HepG2 (cell line): ENCODE measurements around the gene TUBGCP3. TPM values are rescaled to one million over a fixed set of nuclear protein-coding genes. Genes with fewer than 3 reads are reported as not detected.
A peak's percentile ranks its signal among the peaks of the same experiment; 100 is the strongest.

Source experiments
- ATAC-seq: fragments of 200-7000 bp; cut with Tn5 transposase; 3 replicates; pipeline ENCODE4 v1.9.1; 2020; ENCODE audit warnings: mild to moderate bottlenecking, moderate library complexity
- BruUV-seq: library from RNA; stranded (reverse); fragments of 400-500 nt; replicated peaks from 2 replicates; lab custom pipeline; 2021; lab: Mats Ljungman, UMichigan
- CTCF ChIA-PET: fragments of 300-600 bp; formaldehyde crosslinking; extraction: SDS; loops from one replicate; lab custom pipeline; 2021; ENCODE audit warnings: low total read pairs, inconsistent platforms, low intra/inter-chr PET ratio; lab: Yijun Ruan, JAX
- POLR2A ChIA-PET: fragments of 350-600 bp; sonication (Branson Sonifier 250); formaldehyde crosslinking; loops from one replicate; lab custom pipeline; 2020; ENCODE audit warnings: antibody characterized with exemption, inconsistent platforms; lab: Yijun Ruan, JAX
- DNase-seq: peaks from one replicate; pipeline ENCODE4 v3.0.0-alpha.2; 2015; ENCODE audit warnings: low spot score
- FAIRE-seq: peaks from 3 replicates; lab custom pipeline; 2011; peaks lifted over from hg19 to GRCh38; lab: Jason Lieb, UNC
- H2AFZ ChIP-seq: one replicate; pipeline ENCODE4 v1.6.1; 2011; ENCODE audit warnings: low read length, inconsistent platforms
- H3K27ac ChIP-seq: fragments of 300-600 bp; 3 replicates; pipeline ENCODE4 v1.8.0; 2011; ENCODE audit warnings: mixed run types, mild to moderate bottlenecking, mixed read lengths, low read length, inconsistent platforms; ENCODE audit not compliant: insufficient read depth; ENCODE audit errors: extremely low read length
- H3K27me3 ChIP-seq, 2 experiments: fragments of 200-600 bp in 1 of 2; 2 replicates in 1 of 2; 3 replicates in 1 of 2; pipeline versions ENCODE4 v1.6.0 to v1.8.0; 2011; ENCODE audit warnings: low read length in 2 of 2, mild to moderate bottlenecking in 2 of 2, moderate library complexity in 2 of 2, inconsistent platforms in 1 of 2; ENCODE audit not compliant: insufficient read depth in 2 of 2, control insufficient read depth in 1 of 2
- H3K36me3 ChIP-seq, 2 experiments: fragments of 200-600 bp in 1 of 2; replicated peaks in 1 of 2; 2 replicates in 1 of 2; 3 replicates in 1 of 2; pipeline versions ENCODE4 v1.5.1 to v1.8.0; 2011; ENCODE audit warnings: low read length in 2 of 2, inconsistent platforms in 1 of 2; ENCODE audit not compliant: insufficient read depth in 2 of 2, control insufficient read depth in 1 of 2
- H3K4me1 ChIP-seq: 2 replicates; pipeline ENCODE4 v1.5.1; 2012; ENCODE audit warnings: low read length, inconsistent platforms; ENCODE audit not compliant: insufficient read depth
- H3K4me2 ChIP-seq: 2 replicates; pipeline ENCODE4 v1.6.0; 2011; ENCODE audit warnings: low read depth, low read length, inconsistent platforms
- H3K4me3 ChIP-seq, 3 experiments: fragments of 200-600 bp in 1 of 3; sonication (generic), shearing (Covaris generic) in 1 of 3; replicated peaks in 1 of 3; 2 replicates each; pipeline ENCODE4 v1.5.1; 2011 to 2016; ENCODE audit warnings: low read length in 3 of 3, inconsistent platforms in 2 of 3, low read depth in 2 of 3, mild to moderate bottlenecking in 2 of 3, control low read depth in 1 of 3, mixed read lengths in 1 of 3; ENCODE audit not compliant: insufficient read depth in 1 of 3
- H3K79me2 ChIP-seq: one replicate; pipeline ENCODE4 v1.6.1; 2011; ENCODE audit warnings: low read length, inconsistent platforms; ENCODE audit not compliant: insufficient read depth
- H3K9ac ChIP-seq: 2 replicates; pipeline ENCODE4 v1.6.0; 2011; ENCODE audit warnings: mild to moderate bottlenecking, low read depth, low read length, inconsistent platforms; ENCODE audit not compliant: insufficient read depth
- H3K9me3 ChIP-seq: 2 replicates; pipeline ENCODE4 v1.5.1; 2012; ENCODE audit warnings: mild to moderate bottlenecking, low read length
- H4K20me1 ChIP-seq: 2 replicates; pipeline ENCODE4 v1.6.0; 2011; ENCODE audit warnings: inconsistent platforms, mild to moderate bottlenecking, low read length, moderate library complexity; ENCODE audit not compliant: insufficient read depth
- HCFC1 ChIP-seq: fragments of 150-350 bp; IDR thresholded peaks from 2 replicates; pipeline ENCODE4 v1.6.1; 2014; ENCODE audit warnings: low read depth, low read length
- JUND ChIP-seq: sonication (generic); formaldehyde crosslinking; IDR thresholded peaks from 2 replicates; pipeline ENCODE4 v1.8.0; 2022; ENCODE audit warnings: mild to moderate bottlenecking, missing genetic modification reagents
- KDM4B ChIP-seq: sonication (generic); formaldehyde crosslinking; IDR thresholded peaks from 2 replicates; pipeline ENCODE4 v1.4.0; 2020; ENCODE audit warnings: missing genetic modification reagents
- KLF15 ChIP-seq: sonication (generic); formaldehyde crosslinking; IDR thresholded peaks from 2 replicates; pipeline ENCODE4 v1.8.1; 2023; ENCODE audit warnings: borderline replicate concordance, mild to moderate bottlenecking, inconsistent platforms, missing genetic modification reagents, mixed read lengths
- MZF1 ChIP-seq: sonication (generic); formaldehyde crosslinking; IDR thresholded peaks from 2 replicates; pipeline ENCODE4 v1.8.1; 2023; ENCODE audit warnings: mild to moderate bottlenecking, missing genetic modification reagents, borderline replicate concordance
- NFIC ChIP-seq: IDR thresholded peaks from 2 replicates; pipeline ENCODE4 v1.6.1; 2012; ENCODE audit warnings: mild to moderate bottlenecking, low read length, inconsistent platforms
- NFYC ChIP-seq: IDR thresholded peaks from 2 replicates; pipeline ENCODE4 v1.6.1; 2016; ENCODE audit warnings: missing genetic modification reagents, missing compliant biosample characterization
- SIX1 ChIP-seq: sonication (generic); formaldehyde crosslinking; IDR thresholded peaks from 2 replicates; pipeline ENCODE4 v1.4.0; 2020; ENCODE audit warnings: missing genetic modification reagents, borderline replicate concordance
- TSC22D2 ChIP-seq: sonication (generic); formaldehyde crosslinking; IDR thresholded peaks from 2 replicates; pipeline ENCODE4 v1.5.1; 2020; ENCODE audit warnings: missing genetic modification reagents, mild to moderate bottlenecking, borderline replicate concordance
- ZNF205 ChIP-seq: IDR thresholded peaks from 2 replicates; pipeline ENCODE4 v1.6.1; 2018; ENCODE audit warnings: missing biosample characterization, missing genetic modification reagents
- ZNF720 ChIP-seq: sonication (generic); formaldehyde crosslinking; IDR thresholded peaks from 2 replicates; pipeline ENCODE4 v1.4.0; 2020; ENCODE audit warnings: missing genetic modification reagents
- WGBS: methylation state at CpG from one replicate; pipeline ENCODE4 v1.1.6; 2017; ENCODE audit warnings: low lambda C conversion rate; 5-methylcytosine and 5-hydroxymethylcytosine counted together
- in situ Hi-C: cut with HindIII; loops from 2 replicates; pipeline ENCODE4 v1.10.0; 2017; ENCODE audit warnings: low pct_unique_long_range_greater_than_20kb; ENCODE audit not compliant: extremely low pct_ligation_motif_present
- intact Hi-C: fragments of 100-400 bp; cut with micrococcal nuclease; formaldehyde crosslinking; loops from one replicate; pipeline ENCODE4 v1.10.0; 2022; ENCODE audit not compliant: unreplicated experiment
- polyA plus RNA-seq, 8 experiments: library from polyadenylated mRNA; depleted of rRNA in 3 of 8; stranded (reverse) in 7 of 8; unstranded in 1 of 8; fragments of >200 nt; fragmentation: Illumina TruSeq in 4 of 8; extraction: Trizol in 4 of 8; gene quantifications; 2 replicates each; pipeline versions ENCODE4 v1.2.1 to v1.2.3, GENCODE V29; 2011 to 2016; ENCODE audit warnings: low read depth in 4 of 8, missing spikeins in 1 of 8, mixed read lengths in 1 of 8; ENCODE audit not compliant: insufficient read depth in 1 of 8
- total RNA-seq, 5 experiments: library from RNA; depleted of rRNA; stranded (reverse); fragments of >200 nt; fragmentation: Illumina TruSeq; extraction: Trizol; gene quantifications; 2 replicates each; pipeline ENCODE4 v1.2.3, GENCODE V29; 2016; ENCODE audit warnings: low read depth in 1 of 5
- TF ChIP-seq, protein P1 (sequence below): sonication (generic); formaldehyde crosslinking; IDR thresholded peaks from 2 replicates; pipeline ENCODE4 v1.5.0; 2020; ENCODE audit warnings: mild to moderate bottlenecking, missing genetic modification reagents
- TF ChIP-seq, protein P2 (sequence below): sonication (generic); formaldehyde crosslinking; IDR thresholded peaks from 2 replicates; pipeline ENCODE4 v1.5.0; 2020; ENCODE audit warnings: missing genetic modification reagents
- TF ChIP-seq, protein P3 (sequence below): IDR thresholded peaks from 2 replicates; pipeline ENCODE4 v1.6.1; 2016

The TUBGCP3 gene
- total and polyA plus RNA-seq, 2 of the 13 experiments (the other 11 are each of a cell fraction or from before 2014, with no cell fraction given): 12.6 to 15.5 TPM

DNA sequence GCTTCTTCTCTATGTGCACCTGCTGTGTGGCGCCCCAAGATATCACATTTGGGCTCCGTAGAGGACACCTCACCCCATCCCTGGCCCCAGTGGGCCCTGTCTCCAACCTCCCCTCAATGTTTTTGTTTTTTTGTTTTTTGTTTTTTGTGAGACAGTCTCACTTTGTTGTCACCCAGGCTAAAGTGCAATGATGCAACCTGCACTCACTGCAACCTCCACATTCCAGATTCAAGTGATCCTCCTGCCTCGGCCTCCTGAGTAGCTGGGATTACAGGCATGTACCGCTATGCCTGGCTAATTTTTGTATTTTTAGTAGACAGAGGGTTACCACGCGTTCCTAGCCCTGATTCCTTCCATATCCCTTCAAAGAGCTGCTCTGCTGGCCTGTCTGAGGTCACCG, 26.9 kb upstream of the TUBGCP3 start:
- no peak overlapping the region for H3K4me2 ChIP-seq
- in situ Hi-C loops (no loop called here), intact Hi-C loops (loop anchor here (5.0 kb wide), 1 partner anchor 638 kb away; no protein-coding TSS in a partner anchor)
- no peak overlapping the region for H3K4me3 ChIP-seq
- no peak for DNase-seq
- ChIA-PET CTCF (no interaction called here), POLR2A (no interaction called here)
- no peak for ATAC-seq
- no peak overlapping the region for H3K9ac ChIP-seq
- FAIRE-seq: no peak
- H4K20me1 ChIP-seq: no peaks in the 10 kb centered on the region; the same call in 1 of the 2 replicates
- no peaks in the 10 kb centered on the region for H3K36me3 ChIP-seq
- no peaks in the 10 kb centered on the region for H3K9me3 ChIP-seq
- H2AFZ ChIP-seq: no peak overlapping the region
- H3K79me2 ChIP-seq: no peaks in the 10 kb centered on the region
- H3K4me1 ChIP-seq: peaks cover 11% of the 10 kb centered on the region
- BruUV-seq: no TSS peak
- TF ChIP-seq, protein P1, sequence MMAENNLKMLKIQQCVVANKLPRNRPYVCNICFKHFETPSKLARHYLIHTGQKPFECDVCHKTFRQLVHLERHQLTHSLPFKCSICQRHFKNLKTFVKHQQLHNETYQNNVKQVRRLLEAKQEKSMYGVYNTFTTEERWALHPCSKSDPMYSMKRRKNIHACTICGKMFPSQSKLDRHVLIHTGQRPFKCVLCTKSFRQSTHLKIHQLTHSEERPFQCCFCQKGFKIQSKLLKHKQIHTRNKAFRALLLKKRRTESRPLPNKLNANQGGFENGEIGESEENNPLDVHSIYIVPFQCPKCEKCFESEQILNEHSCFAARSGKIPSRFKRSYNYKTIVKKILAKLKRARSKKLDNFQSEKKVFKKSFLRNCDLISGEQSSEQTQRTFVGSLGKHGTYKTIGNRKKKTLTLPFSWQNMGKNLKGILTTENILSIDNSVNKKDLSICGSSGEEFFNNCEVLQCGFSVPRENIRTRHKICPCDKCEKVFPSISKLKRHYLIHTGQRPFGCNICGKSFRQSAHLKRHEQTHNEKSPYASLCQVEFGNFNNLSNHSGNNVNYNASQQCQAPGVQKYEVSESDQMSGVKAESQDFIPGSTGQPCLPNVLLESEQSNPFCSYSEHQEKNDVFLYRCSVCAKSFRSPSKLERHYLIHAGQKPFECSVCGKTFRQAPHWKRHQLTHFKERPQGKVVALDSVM (CRISPR knock-in tag): peak; percentile 63; the same call in 1 of the 2 replicates
- no peak for TF ChIP-seq SIX1 (CRISPR knock-in tag)
- TF ChIP-seq, all 625 proteins: peak for 1
- Histone ChIP-seq H3K27ac (no peak overlapping the region), H3K27me3 (peaks cover 7 to 53% of the 10 kb centered on the region in 2 experiments)
- 41% methylated on average over 7 of the region's 7 CpGs for WGBS

GRCh38 chr13:112608212-112608611, 20.3 kb upstream of the TUBGCP3 start:
- no peak for FAIRE-seq
- Histone ChIP-seq H3K9me3 (no peaks in the 10 kb centered on the region), H2AFZ (no peak overlapping the region), H3K27ac (no peak overlapping the region), H3K9ac (no peak overlapping the region), H4K20me1 (no peaks in the 10 kb centered on the region), H3K4me2 (no peak overlapping the region), H3K79me2 (no peaks in the 10 kb centered on the region), H3K4me3 (no peak overlapping the region), H3K4me1 (no peaks in the 10 kb centered on the region; the same call in 1 of the 2 replicates), H3K27me3 (peaks cover 0 to 28% of the 10 kb centered on the region in 2 experiments; a peak in 3 of 5 replicates), H3K36me3 (no peaks in the 10 kb centered on the region)
- intact Hi-C loops (loop anchor here (5.0 kb wide), 1 partner anchor 96 kb away; no protein-coding TSS in a partner anchor), in situ Hi-C loops (loop anchor here (10.0 kb wide), 1 partner anchor 1133 kb away; no protein-coding TSS in a partner anchor)
- no peak for DNase-seq
- CTCF ChIA-PET: no interaction called here
- BruUV-seq: no TSS peak
- WGBS: 29% methylated on average over 2 of the region's 2 CpGs
- no peak for ATAC-seq
- POLR2A ChIA-PET: no interaction called here
- TF ChIP-seq, protein P2, sequence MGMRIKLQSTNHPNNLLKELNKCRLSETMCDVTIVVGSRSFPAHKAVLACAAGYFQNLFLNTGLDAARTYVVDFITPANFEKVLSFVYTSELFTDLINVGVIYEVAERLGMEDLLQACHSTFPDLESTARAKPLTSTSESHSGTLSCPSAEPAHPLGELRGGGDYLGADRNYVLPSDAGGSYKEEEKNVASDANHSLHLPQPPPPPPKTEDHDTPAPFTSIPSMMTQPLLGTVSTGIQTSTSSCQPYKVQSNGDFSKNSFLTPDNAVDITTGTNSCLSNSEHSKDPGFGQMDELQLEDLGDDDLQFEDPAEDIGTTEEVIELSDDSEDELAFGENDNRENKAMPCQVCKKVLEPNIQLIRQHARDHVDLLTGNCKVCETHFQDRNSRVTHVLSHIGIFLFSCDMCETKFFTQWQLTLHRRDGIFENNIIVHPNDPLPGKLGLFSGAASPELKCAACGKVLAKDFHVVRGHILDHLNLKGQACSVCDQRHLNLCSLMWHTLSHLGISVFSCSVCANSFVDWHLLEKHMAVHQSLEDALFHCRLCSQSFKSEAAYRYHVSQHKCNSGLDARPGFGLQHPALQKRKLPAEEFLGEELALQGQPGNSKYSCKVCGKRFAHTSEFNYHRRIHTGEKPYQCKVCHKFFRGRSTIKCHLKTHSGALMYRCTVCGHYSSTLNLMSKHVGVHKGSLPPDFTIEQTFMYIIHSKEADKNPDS: no peak
- TF ChIP-seq, protein P3, sequence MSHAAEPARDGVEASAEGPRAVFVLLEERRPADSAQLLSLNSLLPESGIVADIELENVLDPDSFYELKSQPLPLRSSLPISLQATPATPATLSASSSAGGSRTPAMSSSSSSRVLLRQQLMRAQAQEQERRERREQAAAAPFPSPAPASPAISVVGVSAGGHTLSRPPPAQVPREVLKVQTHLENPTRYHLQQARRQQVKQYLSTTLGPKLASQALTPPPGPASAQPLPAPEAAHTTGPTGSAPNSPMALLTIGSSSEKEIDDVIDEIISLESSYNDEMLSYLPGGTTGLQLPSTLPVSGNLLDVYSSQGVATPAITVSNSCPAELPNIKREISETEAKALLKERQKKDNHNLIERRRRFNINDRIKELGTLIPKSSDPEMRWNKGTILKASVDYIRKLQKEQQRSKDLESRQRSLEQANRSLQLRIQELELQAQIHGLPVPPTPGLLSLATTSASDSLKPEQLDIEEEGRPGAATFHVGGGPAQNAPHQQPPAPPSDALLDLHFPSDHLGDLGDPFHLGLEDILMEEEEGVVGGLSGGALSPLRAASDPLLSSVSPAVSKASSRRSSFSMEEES (CRISPR knock-in tag): no peak
- TF ChIP-seq KDM4B (CRISPR knock-in tag): no peak
- TF ChIP-seq ZNF720 (CRISPR knock-in tag): no peak
- no peak for TF ChIP-seq TSC22D2 (CRISPR knock-in tag)
- TF ChIP-seq KLF15 (CRISPR knock-in tag): no peak
- TF ChIP-seq NFIC: no peak
- no peak for TF ChIP-seq NFYC (CRISPR knock-in tag)
- no peak for TF ChIP-seq MZF1 (CRISPR knock-in tag)
- TF ChIP-seq ZNF205 (CRISPR knock-in tag): no peak
- no peak for TF ChIP-seq HCFC1
- TF ChIP-seq JUND (CRISPR knock-in tag): no peak
